PC-3 (cell line): ENCODE data around the gene ZNF592.

Experiments used
- CTCF ChIP-seq: fragments of 300-600 bp; sonication (generic); conservative IDR thresholded peaks from 2 replicates; pipeline ENCODE4 v1.5.1; 2017; ENCODE audit warnings: antibody characterized with exemption, low read depth, mild to moderate bottlenecking, low read length
- EZH2phosphoT487 ChIP-seq: fragments of 300-600 bp; sonication (generic); IDR thresholded peaks from 2 replicates; pipeline ENCODE4 v1.6.1; 2018; ENCODE audit warnings: mild to moderate bottlenecking, antibody characterized with exemption, low read length, borderline replicate concordance

- TF ChIP-seq CTCF (no peak), EZH2phosphoT487 (no peak)
Observed at GRCh38 chr15:84812842-84813241, 64.5 kb downstream of the ZNF592 start.
